Liver (tissue), 9 donors: Measurements from ENCODE around the gene HNRNPA3. TPM values are rescaled to one million over a fixed set of nuclear protein-coding genes. Genes with fewer than 3 reads are reported as not detected.

Source experiments
- DNase-seq: peaks from one replicate; pipeline ENCODE4 v3.0.0-alpha.2; 2017; ENCODE audit warnings: low spot score
- H3K27ac ChIP-seq, 2 donors: one replicate each; pipeline ENCODE4 v1.7.0; 2013; ENCODE audit warnings: inconsistent platforms in 2 of 2, low read length in 2 of 2, control low read depth in 1 of 2, low read depth in 1 of 2, mild to moderate bottlenecking in 1 of 2
- H3K27me3 ChIP-seq, 4 donors: one replicate each; pipeline versions ENCODE4 v1.6.1 to v1.7.0; 2013; ENCODE audit warnings: low read length in 3 of 4, inconsistent platforms in 1 of 4, mild to moderate bottlenecking in 1 of 4, moderate library complexity in 1 of 4; ENCODE audit not compliant: control insufficient read depth in 4 of 4, insufficient read depth in 4 of 4
- H3K36me3 ChIP-seq, 4 donors: one replicate each; pipeline versions ENCODE4 v1.6.1 to v1.7.0; 2013; ENCODE audit warnings: low read length in 3 of 4, mild to moderate bottlenecking in 3 of 4, low read depth in 1 of 4, moderate library complexity in 1 of 4; ENCODE audit not compliant: control insufficient read depth in 4 of 4, insufficient read depth in 3 of 4
- H3K4me1 ChIP-seq, 4 donors: one replicate each; pipeline versions ENCODE4 v1.6.1 to v1.7.0; 2013; ENCODE audit warnings: low read length in 3 of 4, mild to moderate bottlenecking in 3 of 4, moderate library complexity in 1 of 4; ENCODE audit not compliant: control insufficient read depth in 4 of 4, insufficient read depth in 4 of 4
- H3K4me3 ChIP-seq, 3 donors: one replicate each; pipeline versions ENCODE4 v1.6.1 to v1.7.0; 2013; ENCODE audit warnings: low read length in 3 of 3, control low read depth in 1 of 3, low read depth in 1 of 3, mild to moderate bottlenecking in 1 of 3
- H3K9ac ChIP-seq, 2 donors: one replicate each; pipeline ENCODE4 v1.7.0; 2013; ENCODE audit warnings: low read length in 2 of 2, mild to moderate bottlenecking in 2 of 2, moderate library complexity in 2 of 2, control low read depth in 1 of 2, low read depth in 1 of 2
- H3K9me3 ChIP-seq, 4 donors: one replicate each; pipeline versions ENCODE4 v1.6.1 to v1.7.0; 2013; ENCODE audit warnings: low read length in 3 of 4; ENCODE audit not compliant: control insufficient read depth in 4 of 4
- ATF3 ChIP-seq: IDR thresholded peaks from 2 replicates; pipeline ENCODE4 v1.6.1; 2016; ENCODE audit warnings: antibody characterized with exemption
- EGR1 ChIP-seq, 2 donors: IDR thresholded peaks; 2 replicates each; pipeline ENCODE4 v1.6.1; 2016 to 2018; ENCODE audit warnings: antibody characterized with exemption in 2 of 2, low read depth in 2 of 2
- FOXA1 ChIP-seq: IDR thresholded peaks from 2 replicates; pipeline ENCODE4 v1.6.1; 2016; ENCODE audit warnings: antibody characterized with exemption
- FOXA2 ChIP-seq: IDR thresholded peaks from 2 replicates; pipeline ENCODE4 v1.6.1; 2016; ENCODE audit warnings: antibody characterized with exemption
- HNF4G ChIP-seq: IDR thresholded peaks from 2 replicates; pipeline ENCODE4 v1.6.1; 2016; ENCODE audit warnings: antibody characterized with exemption
- RAD21 ChIP-seq, 2 donors: IDR thresholded peaks; 2 replicates each; pipeline ENCODE4 v1.6.1; 2016; ENCODE audit warnings: antibody characterized with exemption in 2 of 2, mild to moderate bottlenecking in 2 of 2
- RXRA ChIP-seq, 2 donors: IDR thresholded peaks; 2 replicates each; pipeline ENCODE4 v1.6.1; 2017 to 2018; ENCODE audit warnings: antibody characterized with exemption in 2 of 2, mild to moderate bottlenecking in 1 of 2
- SP1 ChIP-seq: IDR thresholded peaks from 2 replicates; pipeline ENCODE4 v1.6.1; 2018; ENCODE audit warnings: antibody characterized with exemption, mild to moderate bottlenecking
- TAF1 ChIP-seq: conservative IDR thresholded peaks from 2 replicates; pipeline ENCODE4 v1.6.1; 2016; ENCODE audit warnings: antibody characterized with exemption, mild to moderate bottlenecking
- WGBS: extraction: QIAGEN DNeasy Blood & Tissue Kit; methylation state at CpG from one replicate; pipeline ENCODE4 v1.1.7; 2013; 5-methylcytosine and 5-hydroxymethylcytosine counted together
- polyA plus RNA-seq, 2 donors: library from polyadenylated mRNA; stranded (reverse) in 1 of 2; unstranded in 1 of 2; fragments of 200-250 nt in 1 of 2; fragments of >200 nt in 1 of 2; fragmentation: Nextera tagmentation in 1 of 2; extraction: Ambion mirVana in 1 of 2; gene quantifications; one replicate each; pipeline versions ENCODE4 v1.2.1 to v1.2.3, GENCODE V29; 2013 to 2015
- total RNA-seq, 2 donors: library from RNA; depleted of rRNA; stranded (reverse); fragments of >200 nt; gene quantifications; one replicate each; pipeline ENCODE4 v1.2.3, GENCODE V29; 2014
- TF ChIP-seq, protein P1 (sequence below): IDR thresholded peaks from 2 replicates; pipeline ENCODE4 v1.6.1; 2016; ENCODE audit warnings: antibody characterized with exemption, mild to moderate bottlenecking
- TF ChIP-seq, protein P2 (sequence below): IDR thresholded peaks from 2 replicates; pipeline ENCODE4 v1.6.1; 2016; ENCODE audit warnings: antibody characterized with exemption
- TF ChIP-seq, protein P3 (sequence below): fragments of 150-350 bp; IDR thresholded peaks from 2 replicates; pipeline ENCODE4 v1.5.1; 2017; ENCODE audit warnings: improper control_type of control experiment, low read depth, low read length; ENCODE audit not compliant: missing input control
- donor health status: healthy.
- donor health status: healthy.
- donor health status: healthy.
- donor health status: healthy.
- donor health status: healthy.

The HNRNPA3 gene
- total and polyA plus RNA-seq, 4 donors: 22.9 to 72.5 (median 51.7) TPM

DNA sequence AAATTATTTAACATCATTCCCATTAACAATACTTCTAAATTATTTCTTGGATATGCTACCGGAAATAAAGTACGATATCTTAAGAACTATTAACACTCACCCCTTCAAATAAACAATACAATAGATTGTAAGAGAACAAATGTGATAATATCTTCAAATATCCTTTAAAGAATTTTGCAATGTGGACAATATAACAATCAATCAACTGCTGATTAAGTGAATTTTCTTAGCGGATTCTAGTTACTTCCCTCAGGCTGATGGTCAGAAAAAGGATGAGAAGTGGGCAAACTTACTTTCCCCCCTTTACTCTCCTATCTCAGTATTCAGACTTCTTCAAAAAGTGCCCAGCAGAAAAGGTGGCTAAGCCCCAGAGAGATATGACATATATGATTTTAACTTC lies 41.1 kb downstream of the HNRNPA3 start:
- DNase-seq: no peak
- TF ChIP-seq RXRA (IDR thresholded peaks at IDR 0.05) (no peak), ATF3 (no peak), FOXA1 (no peak), RAD21 (IDR thresholded peaks at IDR 0.05) (no peak), TAF1 (no peak), SP1 (no peak), HNF4G (no peak), FOXA2 (no peak), EGR1 (IDR thresholded peaks at IDR 0.05; ENCODE audit: low read depth in 2 of 2) (no peak)
- TF ChIP-seq, protein P1, sequence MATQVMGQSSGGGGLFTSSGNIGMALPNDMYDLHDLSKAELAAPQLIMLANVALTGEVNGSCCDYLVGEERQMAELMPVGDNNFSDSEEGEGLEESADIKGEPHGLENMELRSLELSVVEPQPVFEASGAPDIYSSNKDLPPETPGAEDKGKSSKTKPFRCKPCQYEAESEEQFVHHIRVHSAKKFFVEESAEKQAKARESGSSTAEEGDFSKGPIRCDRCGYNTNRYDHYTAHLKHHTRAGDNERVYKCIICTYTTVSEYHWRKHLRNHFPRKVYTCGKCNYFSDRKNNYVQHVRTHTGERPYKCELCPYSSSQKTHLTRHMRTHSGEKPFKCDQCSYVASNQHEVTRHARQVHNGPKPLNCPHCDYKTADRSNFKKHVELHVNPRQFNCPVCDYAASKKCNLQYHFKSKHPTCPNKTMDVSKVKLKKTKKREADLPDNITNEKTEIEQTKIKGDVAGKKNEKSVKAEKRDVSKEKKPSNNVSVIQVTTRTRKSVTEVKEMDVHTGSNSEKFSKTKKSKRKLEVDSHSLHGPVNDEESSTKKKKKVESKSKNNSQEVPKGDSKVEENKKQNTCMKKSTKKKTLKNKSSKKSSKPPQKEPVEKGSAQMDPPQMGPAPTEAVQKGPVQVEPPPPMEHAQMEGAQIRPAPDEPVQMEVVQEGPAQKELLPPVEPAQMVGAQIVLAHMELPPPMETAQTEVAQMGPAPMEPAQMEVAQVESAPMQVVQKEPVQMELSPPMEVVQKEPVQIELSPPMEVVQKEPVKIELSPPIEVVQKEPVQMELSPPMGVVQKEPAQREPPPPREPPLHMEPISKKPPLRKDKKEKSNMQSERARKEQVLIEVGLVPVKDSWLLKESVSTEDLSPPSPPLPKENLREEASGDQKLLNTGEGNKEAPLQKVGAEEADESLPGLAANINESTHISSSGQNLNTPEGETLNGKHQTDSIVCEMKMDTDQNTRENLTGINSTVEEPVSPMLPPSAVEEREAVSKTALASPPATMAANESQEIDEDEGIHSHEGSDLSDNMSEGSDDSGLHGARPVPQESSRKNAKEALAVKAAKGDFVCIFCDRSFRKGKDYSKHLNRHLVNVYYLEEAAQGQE: no peak
- TF ChIP-seq, protein P2, sequence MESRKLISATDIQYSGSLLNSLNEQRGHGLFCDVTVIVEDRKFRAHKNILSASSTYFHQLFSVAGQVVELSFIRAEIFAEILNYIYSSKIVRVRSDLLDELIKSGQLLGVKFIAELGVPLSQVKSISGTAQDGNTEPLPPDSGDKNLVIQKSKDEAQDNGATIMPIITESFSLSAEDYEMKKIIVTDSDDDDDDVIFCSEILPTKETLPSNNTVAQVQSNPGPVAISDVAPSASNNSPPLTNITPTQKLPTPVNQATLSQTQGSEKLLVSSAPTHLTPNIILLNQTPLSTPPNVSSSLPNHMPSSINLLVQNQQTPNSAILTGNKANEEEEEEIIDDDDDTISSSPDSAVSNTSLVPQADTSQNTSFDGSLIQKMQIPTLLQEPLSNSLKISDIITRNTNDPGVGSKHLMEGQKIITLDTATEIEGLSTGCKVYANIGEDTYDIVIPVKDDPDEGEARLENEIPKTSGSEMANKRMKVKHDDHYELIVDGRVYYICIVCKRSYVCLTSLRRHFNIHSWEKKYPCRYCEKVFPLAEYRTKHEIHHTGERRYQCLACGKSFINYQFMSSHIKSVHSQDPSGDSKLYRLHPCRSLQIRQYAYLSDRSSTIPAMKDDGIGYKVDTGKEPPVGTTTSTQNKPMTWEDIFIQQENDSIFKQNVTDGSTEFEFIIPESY: no peak
- H3K36me3 ChIP-seq: no peaks in the 10 kb centered on the region
- H3K27me3 ChIP-seq: no peaks in the 10 kb centered on the region
- 73% methylated on average over 3 of the region's 3 CpGs for WGBS
- no peaks in the 10 kb centered on the region for H3K9me3 ChIP-seq
- no peak overlapping the region for H3K9ac ChIP-seq
- peaks cover 40 to 63% (median 50%) of the 10 kb centered on the region in 4 donors for H3K4me1 ChIP-seq
- H3K27ac ChIP-seq: peak overlapping the region in 1 of 2 donors; percentile 91
- H3K4me3 ChIP-seq: no peak overlapping the region

GRCh38 chr2:177254433-177255226 lies 42.0 kb downstream of the HNRNPA3 start:
- Histone ChIP-seq H3K27ac (peak overlapping the region; percentile 51 to 91), H3K27me3 (no peaks in the 10 kb centered on the region), H3K4me3 (no peak overlapping the region), H3K9me3 (no peaks in the 10 kb centered on the region), H3K4me1 (peaks cover 41 to 68% (median 53%) of the 10 kb centered on the region in 4 donors), H3K9ac (no peak overlapping the region), H3K36me3 (no peaks in the 10 kb centered on the region)
- WGBS: 58% methylated on average over 11 of the region's 11 CpGs
- peak; percentile 68 for DNase-seq
- TF ChIP-seq RAD21 (IDR thresholded peaks at IDR 0.05): peak in 1 of 2 donors; percentile 34
- TF ChIP-seq, protein P2: no peak
- TF ChIP-seq, protein P3, sequence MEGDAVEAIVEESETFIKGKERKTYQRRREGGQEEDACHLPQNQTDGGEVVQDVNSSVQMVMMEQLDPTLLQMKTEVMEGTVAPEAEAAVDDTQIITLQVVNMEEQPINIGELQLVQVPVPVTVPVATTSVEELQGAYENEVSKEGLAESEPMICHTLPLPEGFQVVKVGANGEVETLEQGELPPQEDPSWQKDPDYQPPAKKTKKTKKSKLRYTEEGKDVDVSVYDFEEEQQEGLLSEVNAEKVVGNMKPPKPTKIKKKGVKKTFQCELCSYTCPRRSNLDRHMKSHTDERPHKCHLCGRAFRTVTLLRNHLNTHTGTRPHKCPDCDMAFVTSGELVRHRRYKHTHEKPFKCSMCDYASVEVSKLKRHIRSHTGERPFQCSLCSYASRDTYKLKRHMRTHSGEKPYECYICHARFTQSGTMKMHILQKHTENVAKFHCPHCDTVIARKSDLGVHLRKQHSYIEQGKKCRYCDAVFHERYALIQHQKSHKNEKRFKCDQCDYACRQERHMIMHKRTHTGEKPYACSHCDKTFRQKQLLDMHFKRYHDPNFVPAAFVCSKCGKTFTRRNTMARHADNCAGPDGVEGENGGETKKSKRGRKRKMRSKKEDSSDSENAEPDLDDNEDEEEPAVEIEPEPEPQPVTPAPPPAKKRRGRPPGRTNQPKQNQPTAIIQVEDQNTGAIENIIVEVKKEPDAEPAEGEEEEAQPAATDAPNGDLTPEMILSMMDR: peak; percentile 11
